8988T (cell line): ENCODE data around the gene PARS2.
"Not testable (repeated sequence)": the region's sequence is repeated elsewhere in the genome, so short reads cannot be mapped to it uniquely, and the experiment has no call there.

Experiments used
- DNase-seq: peaks from one replicate; pipeline ENCODE4 v3.0.0; 2011

The PARS2 gene

GRCh38 chr1:54798769-54799641 is 34.7 kb upstream of the PARS2 start:
- no peak for DNase-seq

GRCh38 chr1:54798206-54798605 is 33.9 kb upstream of the PARS2 start:
- no peak for DNase-seq

- no peak for DNase-seq
Measured at GRCh38 chr1:54796902-54797301, 32.6 kb upstream of the PARS2 start.

GRCh38 chr1:54795841-54796468 is 31.6 kb upstream of the PARS2 start:
- DNase-seq: no peak

GRCh38 chr1:54795356-54795665 is 31.0 kb upstream of the PARS2 start:
- DNase-seq: no peak

GRCh38 chr1:54794451-54795355 is 30.4 kb upstream of the PARS2 start:
- no peak for DNase-seq

- DNase-seq: no peak
Measured at GRCh38 chr1:54792686-54793282, 28.5 kb upstream of the PARS2 start.

GRCh38 chr1:54791880-54792522 is 27.7 kb upstream of the PARS2 start:
- DNase-seq: peak; percentile 62

- no peak for DNase-seq
Measured at GRCh38 chr1:54788459-54788858, 24.1 kb upstream of the PARS2 start.

- DNase-seq: no peak
Measured at GRCh38 chr1:54787604-54788003, 23.3 kb upstream of the PARS2 start.

GRCh38 chr1:54786778-54787177 is 22.5 kb upstream of the PARS2 start:
- no peak for DNase-seq

GRCh38 chr1:54784066-54784465 is 19.7 kb upstream of the PARS2 start:
- no peak for DNase-seq

- DNase-seq: no peak
Measured at GRCh38 chr1:54782588-54782987, 18.3 kb upstream of the PARS2 start.

GRCh38 chr1:54782156-54782555 is 17.8 kb upstream of the PARS2 start:
- no peak for DNase-seq

GRCh38 chr1:54781023-54781723 is 16.9 kb upstream of the PARS2 start:
- DNase-seq: no peak

GRCh38 chr1:54777431-54777830 is 13.1 kb upstream of the PARS2 start:
- no peak for DNase-seq

- no peak for DNase-seq
Measured at GRCh38 chr1:54777011-54777410, 12.7 kb upstream of the PARS2 start.

- DNase-seq: not testable (repeated sequence)
Measured at GRCh38 chr1:54775828-54776721, 11.8 kb upstream of the PARS2 start.

- DNase-seq: no peak
Measured at GRCh38 chr1:54774820-54775498, 10.6 kb upstream of the PARS2 start.

GRCh38 chr1:54772951-54773350 is 8.6 kb upstream of the PARS2 start:
- no peak for DNase-seq
